Islet of Langerhans (tissue), 1 donor: ENCODE results near the gene POU2AF3.

Source experiments
- FAIRE-seq: peaks from one replicate; lab custom pipeline; 2011; peaks lifted over from hg19 to GRCh38; lab: Jason Lieb, UNC

POU2AF3 gene

DNA sequence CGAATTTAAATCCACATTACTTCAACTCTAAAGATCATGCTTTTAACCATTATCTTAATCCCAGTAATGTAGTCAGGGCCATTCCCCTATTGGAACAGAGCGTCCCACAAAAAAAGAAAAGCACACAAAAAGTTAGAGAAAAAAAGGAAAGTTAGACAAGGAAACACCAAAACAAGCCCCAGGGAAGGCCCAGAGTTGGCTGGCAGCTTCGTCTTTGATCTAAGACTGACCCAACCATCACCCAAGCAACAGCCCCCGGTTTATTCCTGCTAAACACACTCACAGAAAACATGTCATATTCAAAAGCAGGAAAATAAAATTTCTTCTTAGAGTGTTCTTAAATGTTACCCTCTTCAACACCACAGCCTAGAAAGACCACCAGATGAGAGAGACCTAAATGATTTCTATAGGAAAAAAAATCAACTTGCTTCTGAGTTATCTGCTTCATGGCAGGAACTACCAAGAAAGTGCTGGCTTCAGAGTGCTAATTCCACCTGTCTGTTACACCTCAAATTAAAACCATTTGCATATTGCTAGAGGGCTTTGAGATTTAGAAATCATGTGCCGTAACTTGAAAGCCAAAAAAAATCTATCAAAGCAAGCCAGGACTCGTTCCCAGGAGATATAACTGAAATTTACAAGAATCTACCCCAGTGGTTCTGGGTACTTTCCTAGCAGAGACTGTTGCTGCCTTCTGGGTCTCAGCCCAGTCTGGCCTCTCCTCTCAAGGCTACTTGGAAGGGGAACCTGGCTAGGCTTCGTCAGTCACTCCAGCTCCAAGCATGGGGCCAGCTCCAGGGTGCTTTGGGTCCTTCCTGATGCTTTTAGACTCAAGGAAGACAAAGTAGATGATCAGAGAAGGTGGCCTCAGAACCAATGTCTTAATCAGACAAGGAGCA lies 31.2 kb downstream of the POU2AF3 start:
- no peak for FAIRE-seq

GRCh38 chr11:111330234-111330893 lies 32.0 kb downstream of the POU2AF3 start:
- FAIRE-seq, result no peak

DNA sequence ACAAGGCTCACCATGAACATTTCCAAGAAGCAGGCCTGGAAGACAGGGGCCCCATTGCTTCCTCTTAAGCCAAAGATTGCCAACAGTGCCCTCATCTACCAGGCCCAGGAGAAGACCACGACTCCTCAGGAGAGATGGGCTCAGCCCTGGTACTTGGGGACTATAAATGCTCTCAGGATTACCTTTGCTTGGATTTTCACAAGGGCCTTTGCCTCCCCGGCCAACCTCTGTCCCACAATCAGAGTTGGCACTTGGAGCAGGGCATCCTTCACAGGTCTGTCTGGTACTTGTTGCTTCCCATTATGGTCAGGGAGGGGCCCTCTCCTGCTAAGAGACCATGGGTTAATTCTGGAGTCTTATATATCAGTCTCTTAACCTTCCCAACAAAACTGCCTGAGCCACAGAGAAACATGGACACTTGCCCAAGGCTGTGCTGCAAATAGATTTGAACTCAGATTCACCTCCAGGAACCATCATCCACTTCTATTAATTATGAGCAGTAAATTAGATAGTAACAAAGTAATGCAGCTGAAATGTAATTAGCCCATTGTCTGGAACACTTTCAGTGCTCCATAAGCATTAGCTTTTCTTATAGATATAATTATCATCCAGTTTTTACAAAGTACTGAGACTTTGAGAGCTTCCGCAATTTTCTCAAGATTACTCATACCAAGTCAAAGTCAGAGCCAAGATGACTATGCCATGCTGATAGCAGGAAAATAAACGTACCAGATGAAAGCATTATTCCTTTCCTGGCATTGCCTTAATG lies 33.5 kb downstream of the POU2AF3 start:
- FAIRE-seq, result no peak

GRCh38 chr11:111334532-111335502 lies 36.5 kb downstream of the POU2AF3 start:
- FAIRE-seq, result peak; percentile 92

- FAIRE-seq, result no peak
These were observed 37.2 kb downstream of the POU2AF3 start for GRCh38 chr11:111335549-111335948.

DNA sequence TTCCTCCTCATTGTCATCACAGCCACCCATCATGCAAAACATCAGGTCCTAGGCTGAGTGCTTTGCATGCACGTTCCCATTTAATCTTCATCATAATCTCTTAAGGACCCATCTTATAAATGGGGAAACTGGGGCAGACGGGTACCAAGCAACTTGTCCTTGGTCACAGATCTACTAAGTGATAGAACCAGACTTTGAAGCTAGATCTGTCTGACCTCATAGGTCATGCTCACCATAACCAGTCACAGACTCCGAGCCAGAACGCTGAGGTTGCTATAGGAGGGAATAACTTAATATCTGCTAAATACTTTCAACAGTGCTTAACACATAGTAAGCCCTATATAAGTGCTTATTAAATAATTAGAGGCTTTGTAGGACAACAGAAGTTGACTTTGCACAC lies 37.7 kb downstream of the POU2AF3 start:
- FAIRE-seq, result no peak

DNA sequence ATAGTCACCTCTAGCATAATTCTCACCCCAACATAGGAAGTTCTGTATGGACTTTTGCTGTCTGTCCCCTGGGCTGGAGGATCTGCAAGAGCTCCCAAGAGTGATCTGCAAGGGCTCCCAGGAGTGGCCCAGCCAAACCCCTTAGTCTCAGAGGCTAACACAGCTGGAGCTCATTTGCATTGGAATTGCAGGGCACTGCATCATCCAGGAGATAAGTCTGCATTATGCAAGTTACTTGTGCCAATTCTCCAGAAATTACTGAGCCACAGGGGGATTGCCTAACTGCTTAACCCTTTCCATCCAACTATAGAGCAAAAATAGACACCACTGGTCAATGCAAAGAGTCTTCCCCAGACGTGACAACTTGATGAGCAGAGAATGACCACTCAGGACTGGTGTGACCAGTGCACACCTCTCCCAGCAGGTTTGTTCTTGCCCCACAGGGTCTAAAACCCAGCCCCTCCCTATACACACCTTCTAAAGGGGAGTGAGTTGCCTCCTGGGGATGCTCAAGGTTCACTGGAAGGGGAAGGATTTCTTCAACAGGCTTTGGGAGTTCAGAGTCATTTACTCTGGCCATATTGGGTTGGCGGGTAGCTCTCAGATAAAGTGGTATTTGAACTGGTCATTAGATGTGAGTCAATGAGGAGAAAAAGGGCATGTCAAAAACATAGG lies 38.4 kb downstream of the POU2AF3 start:
- peak; percentile 66 for FAIRE-seq

DNA sequence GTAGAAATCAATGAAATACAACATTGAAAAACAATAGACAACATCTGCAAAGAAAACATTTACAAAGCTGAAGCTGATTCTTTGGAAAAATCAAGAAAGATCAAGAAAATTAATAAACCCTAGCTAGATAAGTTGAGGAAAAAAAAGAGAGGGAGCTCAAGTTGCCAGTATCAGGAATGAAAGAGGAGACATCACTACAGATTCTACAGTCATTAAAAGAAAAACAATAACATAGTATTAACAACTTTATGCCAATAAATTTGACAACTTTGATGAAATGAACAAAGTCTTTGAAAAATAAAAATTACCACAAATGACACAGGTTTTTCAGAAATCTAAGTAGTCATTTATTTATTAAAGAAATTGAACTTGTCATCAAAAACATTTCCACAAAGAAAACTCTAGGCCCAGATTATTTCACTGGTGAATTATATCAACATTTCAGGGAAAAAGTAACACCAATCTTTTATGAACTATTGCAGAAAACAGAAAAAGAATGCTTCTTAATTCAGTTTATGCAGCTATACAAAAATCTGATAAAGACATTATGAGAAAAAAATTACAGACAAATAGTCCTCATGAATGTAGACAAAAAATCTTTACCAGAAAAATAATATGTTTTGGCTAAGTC lies 41.5 kb downstream of the POU2AF3 start:
- FAIRE-seq, result peak; percentile 69

GRCh38 chr11:111342329-111342728 lies 44.0 kb downstream of the POU2AF3 start:
- no peak for FAIRE-seq

GRCh38 chr11:111344032-111344431 lies 45.7 kb downstream of the POU2AF3 start:
- FAIRE-seq, result no peak

GRCh38 chr11:111347002-111347722 lies 48.8 kb downstream of the POU2AF3 start:
- no peak for FAIRE-seq

GRCh38 chr11:111347723-111348115 lies 49.4 kb downstream of the POU2AF3 start:
- FAIRE-seq, result no peak

DNA sequence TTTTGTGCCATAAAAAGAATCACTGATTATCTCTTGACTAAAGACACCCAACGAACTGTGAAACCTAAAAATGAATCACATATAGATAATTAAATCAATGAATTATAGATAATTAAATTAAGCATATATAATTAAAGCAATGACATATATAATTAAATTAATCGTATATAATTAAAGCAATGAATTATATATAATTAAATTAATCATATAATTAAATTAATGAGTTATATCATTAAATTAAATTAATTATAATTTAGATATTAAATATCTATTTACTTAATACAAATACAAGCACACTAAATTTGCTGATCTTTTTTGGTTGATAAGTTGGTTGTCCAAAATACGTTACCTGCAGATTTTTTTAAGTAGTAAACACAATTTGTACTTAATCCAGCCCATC lies 49.8 kb downstream of the POU2AF3 start:
- peak; percentile 65 for FAIRE-seq

- FAIRE-seq, result no peak
These were observed 50.9 kb downstream of the POU2AF3 start for GRCh38 chr11:111349191-111349695.

DNA sequence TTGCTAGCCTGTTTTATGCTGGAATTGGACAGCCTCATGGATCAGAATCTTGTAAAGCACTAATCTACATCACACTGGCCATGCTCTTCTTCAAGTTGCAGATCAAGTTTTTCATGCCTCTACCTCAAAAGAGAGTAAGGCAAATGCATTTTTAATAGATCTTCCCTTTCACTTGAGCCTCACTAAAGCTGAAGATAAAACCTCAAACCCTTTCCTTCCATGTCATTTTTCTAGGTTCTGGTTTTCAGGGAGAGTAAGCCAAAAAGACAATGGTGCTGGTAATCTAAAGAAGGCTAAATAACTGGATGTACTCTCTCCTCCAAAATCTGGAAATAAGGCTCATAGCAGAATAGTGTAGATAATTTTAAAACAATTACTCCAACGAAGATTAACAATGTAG lies 52.5 kb downstream of the POU2AF3 start:
- FAIRE-seq, result no peak

- FAIRE-seq, result no peak
These were observed 53.2 kb downstream of the POU2AF3 start for GRCh38 chr11:111351374-111352055.

- FAIRE-seq, result no peak
These were observed 53.9 kb downstream of the POU2AF3 start for GRCh38 chr11:111352231-111352746.

DNA sequence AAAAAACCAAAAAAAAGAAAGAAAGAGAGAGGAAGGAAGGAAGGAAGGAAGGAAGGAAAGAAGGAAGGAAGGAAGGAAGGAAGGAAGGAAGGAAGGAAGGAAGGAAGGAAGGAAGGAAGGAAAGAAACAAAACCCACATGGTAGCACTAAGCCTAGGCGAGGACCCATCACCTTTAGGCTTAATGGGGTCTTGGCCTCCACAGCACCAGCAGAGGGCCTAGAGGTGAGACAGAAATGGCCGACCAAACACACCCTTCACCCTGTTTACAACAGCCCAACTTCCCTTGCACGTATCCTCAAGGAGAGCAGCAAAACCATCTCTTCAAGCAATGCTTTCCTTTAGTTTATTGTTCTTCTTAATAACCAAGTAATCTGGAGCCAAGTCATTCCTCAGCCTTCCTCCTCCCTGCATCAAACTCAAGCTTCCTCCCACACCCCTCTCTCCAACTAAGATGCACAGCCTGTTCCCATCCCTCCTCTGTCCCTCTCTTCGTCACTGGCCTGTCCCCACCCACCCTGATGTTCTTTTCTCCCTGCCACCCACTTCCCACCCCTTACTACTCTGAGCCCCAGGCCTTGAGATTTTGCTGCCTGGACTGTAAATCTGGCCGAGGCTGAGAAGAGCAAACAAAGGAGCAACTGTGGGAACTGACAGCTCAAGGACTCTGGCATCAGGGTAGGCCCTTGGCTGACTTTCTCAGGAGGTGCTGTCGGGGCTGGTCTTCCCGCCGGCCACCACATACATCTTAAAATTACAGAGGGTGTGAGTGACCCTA lies 54.8 kb downstream of the POU2AF3 start:
- no peak for FAIRE-seq
